Left ventricle myocardium inferior (tissue), 1 donor: ENCODE results near the gene RUNX2. TPM values are rescaled to one million over a fixed set of nuclear protein-coding genes. Genes with fewer than 3 reads are reported as not detected.

ENCODE experiments used
- DNase-seq: peaks from one replicate; pipeline ENCODE4 v3.0.0-alpha.2; 2020
- H3K27ac ChIP-seq: fragments of 200-600 bp; replicated peaks from 2 replicates; pipeline ENCODE4 v1.8.0; 2021
- H3K27me3 ChIP-seq: fragments of 200-600 bp; 2 replicates; pipeline ENCODE4 v1.8.0; 2021; ENCODE audit warnings: low read depth
- H3K36me3 ChIP-seq: fragments of 200-600 bp; 2 replicates; pipeline ENCODE4 v1.8.0; 2021
- H3K4me1 ChIP-seq: fragments of 200-600 bp; 2 replicates; pipeline ENCODE4 v1.8.0; 2021
- H3K4me3 ChIP-seq: fragments of 200-600 bp; 2 replicates; pipeline ENCODE4 v1.8.0; 2021; ENCODE audit warnings: mild to moderate bottlenecking, moderate library complexity
- H3K9me3 ChIP-seq: fragments of 200-600 bp; replicated peaks from 2 replicates; pipeline ENCODE4 v1.8.0; 2021
- intact Hi-C: fragments of 100-400 bp; cut with micrococcal nuclease; formaldehyde crosslinking; loops from one replicate; pipeline ENCODE4 v1.11.0; 2022
- total RNA-seq: library from RNA; stranded (reverse); fragmentation: NEBNext Ultra II Directional; extraction: Animal tissue kit (Norgen Biotek cat#: 25700); gene quantifications from one replicate; pipeline ENCODE4 v1.2.1, GENCODE V29; 2021
- TF ChIP-seq, protein P1 (sequence below): fragments of 200-600 bp; IDR thresholded peaks from 2 replicates; pipeline ENCODE4 v1.8.0; 2021; ENCODE audit warnings: antibody characterized with exemption, mild to moderate bottlenecking, borderline replicate concordance
- donor health status: DM: no; HTN: yes; CAD: no; lungs with severe emphysema.

RUNX2 gene
- total RNA-seq, 1 donor from 2014 or later: 0.38 TPM

DNA sequence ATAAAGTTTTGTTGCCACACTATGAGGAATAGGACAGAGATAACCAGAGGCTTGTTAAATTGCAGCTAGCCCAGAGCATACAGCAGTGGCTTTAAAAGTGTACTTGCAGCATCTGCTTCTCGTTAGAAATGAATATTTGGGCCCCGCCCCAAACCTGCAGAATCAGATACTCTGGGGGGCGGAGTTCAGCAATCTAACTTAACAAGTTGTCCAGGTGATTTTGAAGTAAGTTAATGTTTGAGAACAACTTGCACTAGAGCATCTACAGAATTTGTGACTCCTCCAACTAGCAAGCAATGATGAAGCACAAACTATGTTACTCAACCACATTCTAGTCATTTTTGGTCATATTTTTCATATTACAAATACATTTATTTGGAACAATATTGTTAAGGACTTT is 60.2 kb downstream of the RUNX2 start:
- H3K4me3 ChIP-seq: no peak overlapping the region

DNA sequence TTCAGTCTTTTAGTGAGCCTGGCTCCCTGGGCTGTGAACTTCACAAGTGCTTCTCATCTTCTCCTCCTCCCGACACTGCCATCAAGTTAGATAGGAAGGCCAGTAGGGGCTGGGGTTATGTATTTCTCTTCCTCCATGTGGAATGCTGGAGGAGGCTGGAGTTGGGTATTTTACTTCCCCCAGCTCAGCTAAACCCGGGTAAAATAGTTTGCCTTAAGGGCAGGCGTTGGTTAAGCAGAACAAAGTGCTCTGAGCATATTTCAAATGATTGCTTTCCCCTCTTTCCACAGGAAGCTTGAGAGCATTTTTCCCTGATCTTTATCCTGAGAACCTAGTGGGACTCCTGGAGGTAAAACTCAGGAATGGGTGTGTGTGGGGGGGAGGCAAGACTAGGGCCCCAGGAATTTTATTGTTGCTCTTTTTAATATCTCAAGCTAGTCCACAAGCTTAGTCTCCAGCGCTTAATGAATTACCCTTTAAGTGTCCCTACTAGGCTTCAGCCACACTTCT is 66.5 kb downstream of the RUNX2 start:
- intact Hi-C loops: no loop called here
- no peak for DNase-seq

More for the DNA sequence above, 60.2 kb downstream of the RUNX2 start:
- no peak overlapping the region for H3K27ac ChIP-seq
- H3K9me3 ChIP-seq: peaks cover 13% of the 10 kb centered on the region
- TF ChIP-seq, protein P1, sequence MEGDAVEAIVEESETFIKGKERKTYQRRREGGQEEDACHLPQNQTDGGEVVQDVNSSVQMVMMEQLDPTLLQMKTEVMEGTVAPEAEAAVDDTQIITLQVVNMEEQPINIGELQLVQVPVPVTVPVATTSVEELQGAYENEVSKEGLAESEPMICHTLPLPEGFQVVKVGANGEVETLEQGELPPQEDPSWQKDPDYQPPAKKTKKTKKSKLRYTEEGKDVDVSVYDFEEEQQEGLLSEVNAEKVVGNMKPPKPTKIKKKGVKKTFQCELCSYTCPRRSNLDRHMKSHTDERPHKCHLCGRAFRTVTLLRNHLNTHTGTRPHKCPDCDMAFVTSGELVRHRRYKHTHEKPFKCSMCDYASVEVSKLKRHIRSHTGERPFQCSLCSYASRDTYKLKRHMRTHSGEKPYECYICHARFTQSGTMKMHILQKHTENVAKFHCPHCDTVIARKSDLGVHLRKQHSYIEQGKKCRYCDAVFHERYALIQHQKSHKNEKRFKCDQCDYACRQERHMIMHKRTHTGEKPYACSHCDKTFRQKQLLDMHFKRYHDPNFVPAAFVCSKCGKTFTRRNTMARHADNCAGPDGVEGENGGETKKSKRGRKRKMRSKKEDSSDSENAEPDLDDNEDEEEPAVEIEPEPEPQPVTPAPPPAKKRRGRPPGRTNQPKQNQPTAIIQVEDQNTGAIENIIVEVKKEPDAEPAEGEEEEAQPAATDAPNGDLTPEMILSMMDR: no peak
- H3K27me3 ChIP-seq: peaks cover 6% of the 10 kb centered on the region
- no peaks in the 10 kb centered on the region for H3K36me3 ChIP-seq
- intact Hi-C loops: no loop called here
- DNase-seq: no peak
- no peaks in the 10 kb centered on the region for H3K4me1 ChIP-seq

DNA sequence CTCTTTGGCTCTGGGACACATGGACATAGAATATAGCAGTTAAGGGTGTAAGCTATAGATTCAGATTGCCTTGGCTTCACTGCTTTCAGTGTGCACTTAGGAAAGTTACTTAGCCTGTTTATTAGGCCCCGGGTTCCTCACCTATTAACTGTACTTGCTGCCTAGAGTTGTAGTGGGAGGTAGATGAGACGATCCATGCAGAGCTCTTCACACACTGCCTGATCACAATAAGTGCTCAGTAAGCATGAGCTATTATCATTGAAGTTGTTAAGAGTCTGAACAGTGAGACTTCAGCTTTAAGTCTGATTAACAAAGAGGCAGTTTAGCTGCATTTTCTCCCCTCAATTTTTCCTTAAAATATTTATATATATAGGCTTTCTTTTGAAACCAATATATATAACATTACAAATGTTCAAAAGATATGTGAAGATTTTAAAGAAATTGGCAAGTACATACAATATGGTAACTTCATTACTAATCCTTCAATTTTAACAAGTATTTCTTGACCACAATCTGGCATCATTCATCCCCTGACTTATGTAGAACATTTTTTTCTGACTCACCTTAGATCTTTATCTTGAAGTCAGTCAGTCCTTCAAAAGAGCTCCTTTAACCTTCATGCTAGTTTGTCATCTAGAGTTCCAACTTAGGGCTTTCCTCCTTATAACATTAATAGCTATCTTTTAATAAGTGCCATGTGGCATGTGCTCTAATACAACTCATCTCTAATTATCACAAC is 70.1 kb downstream of the RUNX2 start:
- intact Hi-C loops: no loop called here
- H3K36me3 ChIP-seq: no peaks in the 10 kb centered on the region
- H3K9me3 ChIP-seq: peaks cover 5% of the 10 kb centered on the region
- no peak overlapping the region for H3K27ac ChIP-seq
- no peaks in the 10 kb centered on the region for H3K4me1 ChIP-seq
- no peak overlapping the region for H3K4me3 ChIP-seq
- DNase-seq: no peak
- TF ChIP-seq, protein P1: no peak
- H3K27me3 ChIP-seq: peaks cover 35% of the 10 kb centered on the region

More for the DNA sequence above, 66.5 kb downstream of the RUNX2 start:
- Histone ChIP-seq H3K27ac (no peak overlapping the region), H3K27me3 (peaks cover 20% of the 10 kb centered on the region), H3K36me3 (no peaks in the 10 kb centered on the region), H3K4me1 (no peaks in the 10 kb centered on the region), H3K4me3 (no peak overlapping the region), H3K9me3 (peaks cover 18% of the 10 kb centered on the region)
- TF ChIP-seq, protein P1: no peak

DNA sequence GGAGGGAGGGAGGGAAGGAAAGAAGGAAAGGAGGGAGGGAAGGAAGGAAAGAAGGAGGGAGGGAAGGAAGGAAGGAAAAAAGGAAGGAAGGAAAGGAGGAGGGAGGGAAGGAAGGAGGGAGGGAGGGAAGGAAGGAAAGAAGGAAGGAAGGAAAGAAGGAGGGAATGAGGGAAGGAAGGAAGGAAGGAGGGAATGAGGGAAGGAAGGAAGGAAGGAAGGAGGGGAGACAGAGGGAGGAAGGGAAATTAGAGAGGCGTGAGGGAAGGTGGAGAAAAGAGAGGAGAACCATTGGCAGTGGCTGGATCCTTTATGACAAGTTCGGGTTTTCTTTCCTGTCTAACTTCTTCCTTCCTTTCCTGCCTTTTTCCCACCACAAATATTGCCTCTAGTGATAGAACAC is 71.9 kb downstream of the RUNX2 start:
- Histone ChIP-seq H3K4me1 (no peaks in the 10 kb centered on the region), H3K9me3 (no peaks in the 10 kb centered on the region), H3K27me3 (peaks cover 45% of the 10 kb centered on the region), H3K4me3 (no peak overlapping the region), H3K36me3 (no peaks in the 10 kb centered on the region), H3K27ac (no peak overlapping the region)
- TF ChIP-seq, protein P1: no peak
- intact Hi-C loops: no loop called here
- DNase-seq: no peak

DNA sequence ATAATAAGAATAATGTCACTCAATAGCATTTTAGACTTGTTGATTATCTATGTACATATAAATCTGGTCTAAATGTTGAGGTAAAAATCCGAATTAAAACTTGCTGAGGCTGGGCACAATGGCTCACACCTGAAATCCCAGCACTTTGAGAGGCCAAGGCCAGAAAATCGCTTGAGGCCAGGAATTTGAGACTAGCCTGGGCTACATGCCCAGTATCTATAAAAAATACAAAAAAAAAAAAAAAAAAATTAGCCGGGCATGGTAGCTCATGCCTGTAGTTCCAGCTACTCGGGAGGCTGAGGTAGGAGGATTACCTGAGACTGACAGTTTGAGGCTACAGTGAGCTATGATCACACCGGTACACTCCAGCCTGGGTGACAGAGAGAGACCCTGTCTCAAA is 83.8 kb downstream of the RUNX2 start:
- no peak for DNase-seq
- H3K27ac ChIP-seq: no peak overlapping the region
- H3K4me1 ChIP-seq: no peaks in the 10 kb centered on the region
- intact Hi-C loops: no loop called here
- H3K27me3 ChIP-seq: peaks cover 55% of the 10 kb centered on the region
- H3K9me3 ChIP-seq: no peaks in the 10 kb centered on the region
- H3K4me3 ChIP-seq: no peak overlapping the region
- no peaks in the 10 kb centered on the region for H3K36me3 ChIP-seq
- TF ChIP-seq, protein P1: no peak
